SU-DHL-6 (cell line): Measurements from ENCODE around the gene SUGP1.
A peak's percentile ranks its signal among the peaks of the same experiment; 100 is the strongest.

ENCODE experiments used
- H2AFZ ChIP-seq: fragments of 200-600 bp; sonication (generic); 2 replicates; pipeline ENCODE4 v1.6.1; 2014; ENCODE audit warnings: low read depth, mild to moderate bottlenecking, moderate library complexity, mixed read lengths, antibody characterized with exemption, low read length; ENCODE audit not compliant: severe bottlenecking
- H3F3A ChIP-seq: fragments of 200-600 bp; shearing (Covaris generic); 2 replicates; pipeline ENCODE4 v1.6.0; 2016; ENCODE audit warnings: antibody characterized with exemption, mild to moderate bottlenecking; ENCODE audit not compliant: insufficient read depth
- H3K27ac ChIP-seq: fragments of 200-600 bp; sonication (generic); 2 replicates; pipeline ENCODE4 v1.5.1; 2016; ENCODE audit warnings: low read depth, mild to moderate bottlenecking, low read length, moderate library complexity, mixed read lengths
- H3K27me3 ChIP-seq: fragments of 200-600 bp; sonication (generic), shearing (Covaris generic); 2 replicates; pipeline ENCODE4 v1.6.0; 2014; ENCODE audit warnings: mild to moderate bottlenecking, low read length
- H3K36me3 ChIP-seq: fragments of 200-600 bp; sonication (generic); 2 replicates; pipeline ENCODE4 v1.6.1; 2014; ENCODE audit warnings: mild to moderate bottlenecking, low read length, mixed read lengths
- H3K4me2 ChIP-seq: fragments of 300-600, 200-600 bp; shearing (Covaris generic), sonication (generic); 2 replicates; pipeline ENCODE4 v1.6.0; 2014; ENCODE audit warnings: low read length, low read depth, mild to moderate bottlenecking; ENCODE audit not compliant: poor library complexity, severe bottlenecking
- H3K4me3 ChIP-seq: fragments of 200-600 bp; sonication (generic); 2 replicates; pipeline ENCODE4 v1.5.1; 2014; ENCODE audit warnings: antibody characterized with exemption, low read length, mild to moderate bottlenecking, mixed read lengths; ENCODE audit not compliant: insufficient read depth, poor library complexity, severe bottlenecking
- H3K79me2 ChIP-seq: fragments of 200-600 bp; sonication (generic); 2 replicates; pipeline ENCODE4 v1.6.1; 2014; ENCODE audit warnings: mild to moderate bottlenecking, low read length, moderate library complexity; ENCODE audit not compliant: insufficient read depth
- H3K9ac ChIP-seq: fragments of 200-600 bp; sonication (generic); 2 replicates; pipeline ENCODE4 v1.7.0; 2014; ENCODE audit warnings: mild to moderate bottlenecking, low read length
- H3K9me2 ChIP-seq: fragments of 200-600 bp; sonication (generic); replicated peaks from 2 replicates; pipeline ENCODE4 v1.6.1; 2014; ENCODE audit warnings: low read length; ENCODE audit not compliant: insufficient read depth
- H3K9me3 ChIP-seq: fragments of 200-600 bp; sonication (generic); 2 replicates; pipeline ENCODE4 v1.6.1; 2014; ENCODE audit warnings: low read length, mixed read lengths; ENCODE audit not compliant: insufficient read depth
- H4K20me1 ChIP-seq: fragments of 200-600 bp; sonication (generic); 2 replicates; pipeline ENCODE4 v1.6.1; 2014; ENCODE audit warnings: low read depth, mild to moderate bottlenecking, antibody characterized with exemption, low read length, moderate library complexity, mixed read lengths
- EZH2phosphoT487 ChIP-seq: fragments of 200-600 bp; sonication (generic), shearing (Covaris generic); conservative IDR thresholded peaks from 2 replicates; pipeline ENCODE4 v1.6.1; 2018; ENCODE audit warnings: mild to moderate bottlenecking, antibody characterized with exemption, low read length, moderate library complexity, mixed read lengths
- TF ChIP-seq, protein P1 (sequence below): fragments of 200-600 bp; sonication (generic); IDR thresholded peaks from one replicate; pipeline ENCODE4 v1.5.1; 2017; ENCODE audit warnings: antibody characterized with exemption, mild to moderate bottlenecking, low read length, moderate library complexity; ENCODE audit not compliant: insufficient read depth, poor library complexity, severe bottlenecking

Gene SUGP1

DNA sequence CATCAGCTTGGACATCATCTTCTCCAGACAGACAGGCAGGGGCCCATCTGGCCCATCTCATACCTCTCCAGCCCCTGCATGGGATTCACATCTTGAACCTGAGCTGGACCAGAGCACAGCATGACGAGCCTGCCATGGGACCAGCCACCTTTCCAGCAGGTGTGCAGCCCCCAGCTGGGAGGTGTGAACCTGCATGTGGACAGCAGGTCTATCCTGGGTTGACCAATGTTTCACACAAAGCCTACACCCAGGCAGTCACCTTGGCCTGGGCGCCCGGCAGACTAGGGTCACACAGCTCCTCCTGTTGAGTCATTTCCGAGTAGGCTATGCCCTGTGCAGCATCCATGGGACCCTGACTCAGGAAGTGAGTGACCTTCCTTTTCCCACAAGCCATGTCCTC, 41.8 kb upstream of the SUGP1 start:
- no peaks in the 10 kb centered on the region for H4K20me1 ChIP-seq
- no peak overlapping the region for H3K27ac ChIP-seq
- no peak overlapping the region for H3K4me2 ChIP-seq
- H2AFZ ChIP-seq = no peak overlapping the region
- H3K4me3 ChIP-seq = no peak overlapping the region
- no peaks in the 10 kb centered on the region for H3K9me2 ChIP-seq
- TF ChIP-seq EZH2phosphoT487 = no peak
- TF ChIP-seq, protein P1, sequence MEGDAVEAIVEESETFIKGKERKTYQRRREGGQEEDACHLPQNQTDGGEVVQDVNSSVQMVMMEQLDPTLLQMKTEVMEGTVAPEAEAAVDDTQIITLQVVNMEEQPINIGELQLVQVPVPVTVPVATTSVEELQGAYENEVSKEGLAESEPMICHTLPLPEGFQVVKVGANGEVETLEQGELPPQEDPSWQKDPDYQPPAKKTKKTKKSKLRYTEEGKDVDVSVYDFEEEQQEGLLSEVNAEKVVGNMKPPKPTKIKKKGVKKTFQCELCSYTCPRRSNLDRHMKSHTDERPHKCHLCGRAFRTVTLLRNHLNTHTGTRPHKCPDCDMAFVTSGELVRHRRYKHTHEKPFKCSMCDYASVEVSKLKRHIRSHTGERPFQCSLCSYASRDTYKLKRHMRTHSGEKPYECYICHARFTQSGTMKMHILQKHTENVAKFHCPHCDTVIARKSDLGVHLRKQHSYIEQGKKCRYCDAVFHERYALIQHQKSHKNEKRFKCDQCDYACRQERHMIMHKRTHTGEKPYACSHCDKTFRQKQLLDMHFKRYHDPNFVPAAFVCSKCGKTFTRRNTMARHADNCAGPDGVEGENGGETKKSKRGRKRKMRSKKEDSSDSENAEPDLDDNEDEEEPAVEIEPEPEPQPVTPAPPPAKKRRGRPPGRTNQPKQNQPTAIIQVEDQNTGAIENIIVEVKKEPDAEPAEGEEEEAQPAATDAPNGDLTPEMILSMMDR = no peak
- H3K27me3 ChIP-seq = no peaks in the 10 kb centered on the region
- H3K9ac ChIP-seq = no peak overlapping the region
- H3F3A ChIP-seq = peaks cover 20% of the 10 kb centered on the region; the same call in 1 of the 2 replicates
- no peaks in the 10 kb centered on the region for H3K9me3 ChIP-seq
- H3K79me2 ChIP-seq = no peaks in the 10 kb centered on the region
- H3K36me3 ChIP-seq = no peaks in the 10 kb centered on the region

DNA sequence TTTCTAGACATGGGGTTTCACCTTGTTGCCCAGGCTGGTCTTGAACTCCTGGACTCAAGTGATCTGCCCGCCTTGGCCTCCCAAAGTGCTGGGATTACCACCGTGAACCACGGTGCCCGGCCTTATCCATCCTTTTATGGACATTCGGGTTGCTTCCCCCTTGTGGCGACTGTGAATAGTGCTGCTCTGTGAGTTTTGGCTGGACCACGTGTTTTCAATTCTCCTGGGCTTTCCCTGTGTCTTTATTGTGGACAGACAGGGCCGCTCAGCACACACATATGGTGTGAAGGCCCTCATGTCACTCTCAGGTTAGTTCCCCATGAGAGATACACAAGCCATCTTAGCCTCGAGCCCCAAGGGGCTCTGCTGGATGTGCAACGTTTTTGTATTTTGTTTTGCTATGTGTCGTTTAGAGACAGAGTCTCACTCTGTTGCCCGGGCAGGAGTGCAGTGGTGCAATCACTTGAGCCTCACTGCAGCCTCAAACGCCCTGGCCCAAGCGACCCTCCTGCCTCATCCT, 40.8 kb upstream of the SUGP1 start:
- H3K4me3 ChIP-seq = no peak overlapping the region
- no peak overlapping the region for H3K27ac ChIP-seq
- no peaks in the 10 kb centered on the region for H3K9me3 ChIP-seq
- H2AFZ ChIP-seq = peak overlapping the region; percentile 96
- H3K79me2 ChIP-seq = no peaks in the 10 kb centered on the region
- peak overlapping the region; percentile 32; the same call in 1 of the 2 replicates for H3K9ac ChIP-seq
- H3K9me2 ChIP-seq = no peaks in the 10 kb centered on the region
- H3K4me2 ChIP-seq = peak overlapping the region; percentile 42
- peaks cover 20% of the 10 kb centered on the region; the same call in 1 of the 2 replicates for H3F3A ChIP-seq
- TF ChIP-seq, protein P1 = peak; percentile 55
- no peak for TF ChIP-seq EZH2phosphoT487
- H3K27me3 ChIP-seq = no peaks in the 10 kb centered on the region
- H4K20me1 ChIP-seq = no peaks in the 10 kb centered on the region
- H3K36me3 ChIP-seq = no peaks in the 10 kb centered on the region

DNA sequence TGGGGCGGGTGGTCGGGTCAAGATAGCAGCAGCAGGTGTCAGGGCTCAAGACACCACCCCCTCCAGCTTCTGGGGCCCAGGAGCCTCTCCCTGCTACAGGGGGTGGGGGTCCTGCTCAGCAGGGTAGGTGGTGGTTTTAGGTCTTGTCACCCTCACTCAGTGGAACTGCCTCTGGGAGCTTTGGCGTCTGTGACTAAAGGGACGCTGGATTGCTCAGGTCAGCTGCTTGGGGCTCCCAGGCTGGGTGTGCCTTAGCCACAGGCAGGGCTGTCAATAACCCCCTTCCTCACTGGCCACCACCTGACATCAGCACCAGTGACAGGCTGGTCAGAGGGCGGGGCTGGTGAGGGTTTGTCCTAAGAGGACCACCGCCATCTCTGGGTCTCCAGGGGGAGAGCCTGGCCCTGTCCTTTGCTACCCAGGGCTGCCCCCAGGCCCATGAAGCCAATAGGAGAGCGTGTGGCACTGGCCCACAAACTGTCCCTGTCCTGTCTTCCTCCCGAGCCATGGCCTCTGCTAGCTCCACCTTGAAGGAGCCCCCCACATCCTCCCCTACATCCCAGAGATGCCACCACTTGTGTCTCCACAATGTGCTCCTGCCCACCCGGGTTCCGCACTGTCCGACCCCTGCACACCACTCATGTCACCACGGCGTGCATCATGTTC, 36.7 kb upstream of the SUGP1 start:
- no peak overlapping the region for H3K4me3 ChIP-seq
- H3F3A ChIP-seq = 0 out of 2 replicates have a peak, but pooled peaks cover 12% of the 10 kb centered on the region
- no peaks in the 10 kb centered on the region for H4K20me1 ChIP-seq
- H3K9ac ChIP-seq = no peak overlapping the region
- TF ChIP-seq EZH2phosphoT487 = no peak
- TF ChIP-seq, protein P1 = no peak
- H3K9me3 ChIP-seq = no peaks in the 10 kb centered on the region
- no peak overlapping the region for H2AFZ ChIP-seq
- no peaks in the 10 kb centered on the region for H3K9me2 ChIP-seq
- H3K4me2 ChIP-seq = no peak overlapping the region
- H3K27me3 ChIP-seq = no peaks in the 10 kb centered on the region
- no peaks in the 10 kb centered on the region for H3K79me2 ChIP-seq
- H3K27ac ChIP-seq = no peak overlapping the region
- H3K36me3 ChIP-seq = no peaks in the 10 kb centered on the region
